OCI-LY1 (cell line): ENCODE measurements around the gene HOXD4.

Experiments used
- EZH2 ChIP-seq: fragments of 200-600 bp; sonication (generic), shearing (Covaris generic); IDR thresholded peaks from 2 replicates; pipeline ENCODE4 v1.8.0; 2017; ENCODE audit warnings: borderline replicate concordance, mixed run types, mild to moderate bottlenecking, antibody characterized with exemption, low read length, moderate library complexity, mixed read lengths
- TF ChIP-seq, protein P1 (sequence below): fragments of 200-600 bp; sonication (generic), shearing (Covaris generic); IDR thresholded peaks from 2 replicates; pipeline ENCODE4 v1.5.1; 2017; ENCODE audit warnings: mild to moderate bottlenecking, antibody characterized with exemption, low read length, moderate library complexity, mixed read lengths

DNA sequence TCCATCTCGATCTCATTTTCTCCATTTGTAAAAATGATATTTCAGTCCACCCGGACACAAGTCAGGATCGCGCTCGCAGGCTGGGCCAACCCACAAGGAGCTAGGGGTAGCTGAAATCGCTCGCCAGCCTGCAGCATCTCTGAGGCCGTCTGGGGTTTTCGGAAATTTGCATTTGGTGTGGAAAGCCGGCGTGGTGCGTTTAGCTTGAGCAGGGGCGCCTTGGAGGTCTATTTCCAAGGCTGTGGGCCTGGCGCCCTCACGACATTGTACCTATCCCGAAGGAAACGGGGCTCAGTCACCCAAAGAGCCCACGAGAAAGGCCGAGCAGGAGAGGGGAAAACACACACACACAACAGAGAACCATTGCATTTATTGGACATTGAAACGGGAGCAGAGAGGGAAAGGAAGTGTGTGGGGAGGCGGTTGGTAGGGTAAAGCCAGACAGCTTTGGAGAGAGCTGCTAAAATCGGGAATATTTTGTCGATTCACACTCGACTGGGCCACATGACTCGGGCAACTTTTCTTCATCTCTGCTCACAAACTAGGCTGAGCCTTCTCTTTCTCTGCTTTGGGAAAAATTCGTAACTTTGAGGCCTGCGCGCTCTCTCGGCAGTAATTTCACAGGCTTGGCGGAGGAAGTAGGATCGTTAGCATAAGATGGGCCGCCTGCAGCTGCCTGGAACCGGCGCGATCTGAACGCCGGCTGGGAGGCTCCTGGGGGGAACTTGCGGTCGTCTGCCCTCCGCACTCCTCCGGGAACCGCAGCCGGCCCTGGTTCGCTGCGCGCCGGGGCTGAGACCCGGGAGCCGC lies 23.0 kb upstream of the HOXD4 start:
- TF ChIP-seq, protein P1, sequence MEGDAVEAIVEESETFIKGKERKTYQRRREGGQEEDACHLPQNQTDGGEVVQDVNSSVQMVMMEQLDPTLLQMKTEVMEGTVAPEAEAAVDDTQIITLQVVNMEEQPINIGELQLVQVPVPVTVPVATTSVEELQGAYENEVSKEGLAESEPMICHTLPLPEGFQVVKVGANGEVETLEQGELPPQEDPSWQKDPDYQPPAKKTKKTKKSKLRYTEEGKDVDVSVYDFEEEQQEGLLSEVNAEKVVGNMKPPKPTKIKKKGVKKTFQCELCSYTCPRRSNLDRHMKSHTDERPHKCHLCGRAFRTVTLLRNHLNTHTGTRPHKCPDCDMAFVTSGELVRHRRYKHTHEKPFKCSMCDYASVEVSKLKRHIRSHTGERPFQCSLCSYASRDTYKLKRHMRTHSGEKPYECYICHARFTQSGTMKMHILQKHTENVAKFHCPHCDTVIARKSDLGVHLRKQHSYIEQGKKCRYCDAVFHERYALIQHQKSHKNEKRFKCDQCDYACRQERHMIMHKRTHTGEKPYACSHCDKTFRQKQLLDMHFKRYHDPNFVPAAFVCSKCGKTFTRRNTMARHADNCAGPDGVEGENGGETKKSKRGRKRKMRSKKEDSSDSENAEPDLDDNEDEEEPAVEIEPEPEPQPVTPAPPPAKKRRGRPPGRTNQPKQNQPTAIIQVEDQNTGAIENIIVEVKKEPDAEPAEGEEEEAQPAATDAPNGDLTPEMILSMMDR, result no peak
- TF ChIP-seq EZH2, result no peak
